GM21786 (cell line): ENCODE measurements around the gene FOXP4.

Source experiments
- ATAC-seq: cut with Tn5 transposase; IDR thresholded peaks from one replicate; pipeline ENCODE4 v1.9.1; 2021; ENCODE audit not compliant: unreplicated experiment

Gene FOXP4

DNA sequence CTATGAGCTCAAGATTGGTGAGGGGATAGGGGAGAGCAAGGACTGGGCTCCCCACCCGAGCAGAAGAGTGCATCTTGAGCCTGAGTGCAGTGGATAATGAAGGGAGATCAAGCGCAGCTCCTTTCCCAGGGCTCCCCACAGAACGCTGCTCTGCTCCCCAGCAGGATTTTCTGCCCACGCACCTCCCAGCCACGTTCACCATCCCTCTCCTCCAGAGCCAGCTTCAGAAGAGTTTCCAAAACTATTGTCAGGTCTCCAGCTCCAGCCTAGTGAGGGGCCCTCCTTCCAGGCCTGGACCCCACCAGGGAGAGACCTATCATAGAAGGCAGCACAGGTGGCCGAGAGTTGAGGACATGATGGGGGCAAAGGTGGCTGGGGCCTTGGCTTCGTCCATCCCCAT is 34.5 kb downstream of the FOXP4 start:
- ATAC-seq = no peak

DNA sequence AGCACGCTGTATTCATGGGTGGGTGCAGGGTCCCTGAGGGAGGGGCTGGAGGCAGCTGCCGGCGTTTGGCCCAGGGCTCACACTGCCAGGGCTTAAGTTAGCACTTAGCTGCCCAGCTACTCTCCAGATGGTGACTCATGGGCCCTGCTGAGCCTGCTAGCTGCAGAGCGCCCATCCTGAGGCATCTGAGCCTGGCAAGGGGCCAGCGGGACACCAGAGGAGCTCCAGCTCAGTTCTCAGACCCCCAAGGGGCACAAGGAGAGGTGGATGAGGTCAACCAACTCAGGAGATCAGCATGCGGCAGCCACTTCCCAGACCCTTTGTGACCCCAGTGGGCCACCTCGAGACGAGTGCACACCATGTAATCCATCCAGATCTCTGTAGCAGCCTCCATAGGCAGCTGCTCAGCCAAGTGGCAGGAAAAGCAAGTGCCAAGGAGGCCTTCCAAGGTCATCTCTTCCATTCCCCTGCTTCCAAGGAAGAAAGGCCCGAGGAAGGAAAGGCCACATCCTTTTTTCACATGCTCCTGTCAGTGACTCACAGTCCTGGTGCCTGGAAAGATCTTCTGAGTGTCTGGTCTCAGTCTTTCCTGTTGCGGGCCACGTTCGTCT is 35.3 kb downstream of the FOXP4 start:
- ATAC-seq = no peak

DNA sequence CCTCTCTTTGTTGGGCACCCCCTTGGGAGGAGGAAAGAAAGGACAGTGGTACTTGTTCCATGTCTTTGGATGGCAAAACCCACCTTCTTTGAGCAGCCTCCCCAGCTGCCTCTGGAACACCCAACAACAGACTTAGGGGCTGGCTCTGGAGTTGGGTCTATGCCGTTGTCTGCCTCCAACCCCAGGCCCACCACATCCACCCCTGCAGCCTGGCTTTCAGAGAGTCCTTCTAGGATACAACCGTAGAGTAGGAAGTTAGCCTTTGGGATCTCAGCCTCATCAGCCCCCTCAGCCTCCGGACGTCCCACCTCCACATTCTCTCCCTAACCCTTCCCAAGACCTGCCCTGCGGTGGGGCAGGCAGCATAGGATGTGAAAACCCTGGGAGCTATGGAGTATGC is 36.4 kb downstream of the FOXP4 start:
- ATAC-seq = no peak

DNA sequence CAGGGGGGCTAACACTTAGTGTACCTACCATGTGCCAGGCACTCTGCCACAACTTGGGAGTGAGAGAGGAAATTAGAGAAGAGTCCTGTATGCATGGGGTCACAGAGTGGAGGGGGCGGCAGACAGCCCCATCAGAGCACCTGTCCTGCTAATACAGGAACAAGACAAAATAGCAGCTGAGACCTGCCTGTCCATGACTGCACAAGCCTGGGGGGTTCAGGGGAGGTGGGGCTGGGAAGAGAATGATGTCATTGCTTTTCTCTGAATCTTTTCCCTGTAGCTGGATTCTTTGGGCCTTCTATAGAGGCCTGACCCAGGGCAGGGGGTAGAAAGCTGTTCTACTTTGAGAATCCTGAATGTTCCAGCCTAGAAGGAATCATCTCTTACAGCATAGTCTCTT is 37.4 kb downstream of the FOXP4 start:
- ATAC-seq = no peak

DNA sequence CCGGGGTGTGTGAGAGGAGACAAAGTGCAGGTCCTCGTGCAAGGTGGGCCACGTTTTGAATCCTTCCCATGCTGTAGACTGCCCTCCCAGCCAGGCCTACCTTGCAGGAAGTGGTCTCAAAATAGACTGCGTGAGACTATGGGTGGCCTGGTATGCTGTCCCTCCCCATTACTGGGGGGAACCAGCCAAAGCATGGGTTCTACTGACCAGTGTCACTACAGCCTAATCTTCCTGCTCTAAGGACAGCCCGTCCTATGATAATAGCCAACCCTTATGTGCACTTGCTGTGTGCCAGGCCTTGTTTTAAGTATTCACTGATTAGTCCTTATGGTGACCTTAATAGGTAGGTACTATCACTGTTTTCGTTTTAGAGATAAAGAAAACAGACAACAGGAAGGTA is 38.0 kb downstream of the FOXP4 start:
- ATAC-seq = no peak

DNA sequence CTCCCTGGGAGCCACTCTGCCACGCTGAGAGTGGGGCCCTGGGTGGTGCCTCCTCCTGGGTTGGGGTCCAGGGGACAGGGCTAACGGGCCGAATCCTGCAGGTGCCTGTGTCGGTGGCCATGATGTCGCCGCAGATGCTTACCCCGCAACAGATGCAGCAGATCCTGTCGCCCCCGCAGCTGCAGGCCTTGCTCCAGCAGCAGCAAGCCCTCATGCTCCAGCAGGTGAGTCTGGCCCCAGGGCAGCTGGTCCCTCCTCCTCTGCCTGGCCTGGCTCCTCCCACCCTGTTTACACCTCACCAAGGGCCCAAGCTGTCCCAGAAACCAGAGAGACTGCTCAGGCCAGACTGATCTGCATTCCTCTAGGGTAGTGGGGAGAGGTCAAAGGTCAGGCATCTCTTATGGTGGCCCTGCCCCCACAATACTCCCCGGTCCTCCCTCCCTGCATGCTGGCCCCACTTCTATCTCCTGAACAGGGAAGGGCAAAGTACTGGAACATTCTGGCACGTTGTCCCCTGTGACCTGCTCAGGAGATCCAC is 38.6 kb downstream of the FOXP4 start:
- no peak for ATAC-seq

DNA sequence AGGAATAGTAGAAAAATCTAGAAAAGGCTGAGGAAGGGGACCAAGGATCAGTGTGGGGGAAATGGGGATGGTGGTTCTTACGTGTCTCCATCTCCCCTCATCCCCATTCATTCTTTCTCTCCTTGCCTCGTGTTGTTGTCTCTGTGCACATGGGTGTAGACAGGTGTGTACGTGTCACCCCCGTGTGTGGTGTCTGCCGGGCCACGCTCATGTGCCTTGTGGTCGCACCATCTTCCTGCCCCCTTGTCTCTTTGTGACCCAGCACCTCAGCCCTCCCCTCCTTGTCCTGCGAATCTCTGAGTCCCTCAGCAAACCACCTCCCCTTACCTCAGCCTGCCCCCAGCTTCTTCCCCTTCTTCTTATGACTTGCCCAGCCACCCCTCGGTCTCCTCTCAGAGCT is 39.4 kb downstream of the FOXP4 start:
- ATAC-seq = no peak

DNA sequence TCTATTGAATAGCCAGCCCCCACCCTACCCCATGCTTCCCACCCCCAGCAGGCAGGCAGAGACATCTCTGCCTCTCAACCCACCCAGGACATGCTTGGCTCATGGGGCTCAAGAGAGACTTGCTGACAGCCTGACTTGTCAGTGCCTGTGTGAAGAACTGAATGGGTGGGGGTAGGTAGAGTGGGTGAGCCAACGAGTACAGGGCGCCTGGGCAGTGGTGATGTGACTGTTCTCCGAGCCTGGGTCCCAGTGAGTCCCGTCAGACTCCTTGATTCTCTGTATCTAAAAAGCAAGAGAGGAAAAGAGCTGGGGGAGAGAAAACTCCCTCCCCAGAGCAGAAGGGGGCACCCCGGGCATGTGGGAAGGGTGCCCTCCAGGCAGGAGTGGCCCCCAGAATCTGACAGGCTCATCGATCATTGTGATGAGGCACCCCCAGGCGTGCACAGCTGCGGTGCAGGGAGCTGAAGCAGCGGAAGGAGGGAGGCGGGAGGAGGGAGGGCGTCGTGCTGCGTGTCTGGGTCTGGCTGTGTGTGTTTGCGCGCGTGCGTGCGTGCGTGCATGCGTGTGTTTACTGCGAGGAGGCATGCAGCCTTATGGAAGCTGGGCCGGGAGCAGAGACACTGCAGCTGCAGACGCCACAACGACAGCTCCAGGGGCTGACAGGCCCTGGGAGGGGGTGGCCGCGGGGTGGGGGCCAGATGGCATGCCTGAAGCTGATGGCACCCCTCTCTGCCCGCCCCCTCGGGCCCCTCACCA is 40.2 kb downstream of the FOXP4 start:
- ATAC-seq = no peak

DNA sequence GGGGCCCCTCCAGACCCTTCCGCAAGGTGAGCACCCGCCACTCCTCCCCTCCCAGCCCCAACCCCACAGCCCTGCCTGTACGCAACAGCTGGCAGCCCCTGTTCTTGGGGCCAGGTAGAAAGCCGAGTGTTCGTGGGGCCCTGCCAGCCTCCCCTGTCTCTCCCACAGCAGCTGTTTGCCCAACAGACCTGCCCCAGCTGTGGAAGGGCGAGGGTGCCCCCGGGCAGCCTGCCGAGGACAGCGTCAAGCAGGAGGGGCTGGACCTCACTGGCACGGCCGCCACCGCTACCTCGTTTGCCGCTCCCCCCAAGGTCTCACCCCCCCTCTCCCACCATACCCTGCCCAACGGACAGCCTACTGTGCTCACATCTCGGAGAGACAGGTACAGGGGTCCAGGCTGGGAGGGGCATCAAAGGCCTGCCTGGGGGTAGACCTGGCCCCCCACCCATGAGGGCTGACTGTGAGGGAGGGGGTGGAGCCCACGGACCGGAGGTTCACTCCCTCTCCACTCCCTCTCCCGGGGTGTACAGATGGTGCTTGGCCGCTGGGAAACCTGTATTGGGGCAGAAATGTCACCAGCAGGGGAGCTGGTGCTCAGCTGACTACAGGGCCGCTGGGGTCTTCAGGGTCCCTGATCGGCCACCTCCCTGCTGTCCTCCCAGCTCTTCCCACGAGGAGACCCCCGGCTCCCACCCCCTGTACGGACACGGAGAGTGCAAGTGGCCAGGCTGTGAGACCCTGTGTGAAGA is 41.1 kb downstream of the FOXP4 start:
- no peak for ATAC-seq

DNA sequence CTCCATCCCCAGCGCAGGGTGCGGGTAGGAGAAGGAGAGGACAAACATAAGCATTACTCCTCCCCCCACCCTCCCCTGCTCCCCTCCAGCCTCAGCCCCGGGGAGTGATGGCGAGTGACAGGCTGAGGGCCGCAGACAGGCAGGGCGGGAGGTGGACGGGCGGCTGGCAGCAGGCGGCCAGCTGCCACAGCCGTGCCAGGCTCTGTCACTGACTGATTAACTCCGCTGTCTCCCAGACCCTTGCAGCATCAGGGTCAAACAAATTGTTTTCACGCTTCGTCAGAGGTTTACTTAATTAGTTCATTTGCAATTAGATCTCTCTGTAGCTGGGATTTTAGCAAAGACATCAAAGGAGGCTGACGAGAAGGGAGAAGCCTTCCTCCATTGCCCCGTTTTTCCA is 41.9 kb downstream of the FOXP4 start:
- ATAC-seq = no peak

DNA sequence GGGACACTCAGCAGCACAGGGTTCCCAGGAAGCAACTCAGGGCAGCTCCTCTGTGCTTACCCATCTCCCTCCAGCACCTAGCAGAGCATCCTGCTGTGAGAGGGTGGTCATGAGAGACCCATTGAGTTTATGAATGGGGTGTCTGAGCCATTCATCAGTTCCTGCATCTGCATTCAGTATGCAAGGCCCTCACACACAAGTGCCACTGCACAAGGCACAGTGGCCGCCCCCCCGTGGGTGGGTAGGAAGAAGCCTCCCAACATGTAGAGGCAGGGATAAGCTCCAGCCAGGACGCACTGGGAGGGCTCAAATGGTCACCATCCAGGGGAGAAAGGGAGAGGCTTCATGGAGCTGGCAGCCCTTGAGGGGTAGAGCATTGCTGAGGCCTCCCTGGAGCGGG is 43.0 kb downstream of the FOXP4 start:
- ATAC-seq = no peak

DNA sequence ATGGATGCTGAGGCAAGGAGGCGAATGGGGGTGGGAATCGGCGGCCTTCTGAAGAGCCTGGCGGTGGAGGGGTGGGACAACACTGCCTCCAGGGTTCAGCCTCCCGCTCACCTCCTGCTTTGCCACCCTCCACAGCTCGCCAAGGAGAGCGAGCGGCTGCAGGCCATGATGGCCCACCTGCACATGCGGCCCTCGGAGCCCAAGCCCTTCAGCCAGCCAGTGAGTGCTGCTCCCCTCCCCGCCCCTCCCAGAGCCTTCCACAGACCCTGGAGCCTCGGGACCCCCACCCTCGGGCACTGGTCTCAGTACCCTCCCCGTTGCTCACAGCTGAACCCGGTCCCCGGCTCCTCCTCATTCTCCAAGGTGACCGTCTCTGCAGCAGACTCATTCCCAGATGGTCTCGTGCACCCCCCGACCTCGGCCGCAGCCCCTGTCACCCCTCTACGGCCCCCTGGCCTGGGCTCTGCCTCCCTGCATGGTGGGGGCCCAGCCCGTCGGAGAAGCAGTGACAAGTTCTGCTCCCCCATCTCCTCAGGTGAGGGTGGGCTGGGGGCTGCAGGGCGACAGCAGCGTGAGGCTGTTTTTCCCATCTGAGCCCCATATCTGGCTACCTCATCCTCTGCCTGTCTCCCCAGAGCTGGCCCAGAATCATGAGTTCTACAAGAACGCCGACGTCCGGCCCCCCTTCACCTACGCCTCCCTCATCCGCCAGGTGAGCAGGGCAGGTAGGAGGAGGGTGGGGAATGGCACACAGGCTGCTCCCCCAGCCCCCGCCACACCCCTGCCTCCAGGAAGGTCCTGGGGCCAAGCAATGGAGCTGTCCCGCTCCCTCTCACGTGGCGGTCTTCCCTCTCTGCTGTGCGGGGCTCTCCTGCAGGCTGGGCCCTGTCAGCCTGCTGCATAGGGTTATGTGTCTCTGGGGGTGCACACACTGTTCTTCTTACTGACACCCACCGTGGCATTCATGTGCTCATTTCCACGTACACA is 43.7 kb downstream of the FOXP4 start:
- ATAC-seq = no peak

DNA sequence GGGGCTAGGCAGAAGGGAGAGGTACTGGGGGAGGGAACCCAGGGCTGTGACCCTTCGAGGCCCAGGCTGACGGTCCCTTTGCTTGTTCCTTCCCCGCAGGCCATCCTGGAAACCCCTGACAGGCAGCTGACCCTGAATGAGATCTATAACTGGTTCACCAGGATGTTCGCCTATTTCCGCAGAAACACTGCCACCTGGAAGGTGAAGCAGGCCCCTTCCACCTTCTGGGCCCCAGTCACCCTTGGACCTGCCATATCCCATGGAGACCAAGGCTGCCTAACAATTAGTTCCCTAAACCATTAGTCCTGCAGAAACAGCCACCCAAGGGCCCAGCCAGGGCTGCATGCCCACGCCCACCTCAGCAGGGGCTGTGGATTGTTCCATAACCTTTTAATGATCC is 44.9 kb downstream of the FOXP4 start:
- ATAC-seq = no peak

DNA sequence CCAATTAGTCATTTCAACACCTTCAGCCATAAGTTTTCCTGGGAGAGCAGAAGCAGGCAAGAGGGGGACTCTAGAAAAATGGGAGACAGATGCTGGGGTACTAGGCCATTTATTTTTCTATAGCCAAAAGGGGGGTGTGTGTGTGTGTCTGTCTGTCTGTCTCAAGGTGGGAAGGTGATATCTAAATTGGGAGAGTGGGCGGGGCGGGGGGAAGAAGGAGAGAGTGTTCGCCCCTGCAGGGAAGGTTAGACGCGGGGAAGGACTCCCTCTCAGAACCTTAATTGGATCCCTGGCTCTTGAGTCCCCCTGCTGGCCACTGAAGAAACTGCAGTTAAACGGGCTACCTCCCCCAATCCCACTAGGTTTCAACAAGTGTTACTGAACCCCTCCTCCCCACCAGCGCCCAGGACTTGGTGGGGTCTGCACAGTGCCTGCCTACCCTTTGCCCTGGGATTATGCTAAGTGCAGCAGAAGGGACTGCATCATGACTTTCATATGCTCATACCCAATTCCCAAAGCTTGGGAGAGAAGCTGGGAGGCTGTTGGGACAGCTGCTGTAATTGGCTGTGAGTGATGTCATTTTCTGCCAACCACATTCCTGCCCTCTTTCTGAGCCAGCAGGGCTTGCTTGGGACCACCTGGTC is 45.8 kb downstream of the FOXP4 start:
- no peak for ATAC-seq

DNA sequence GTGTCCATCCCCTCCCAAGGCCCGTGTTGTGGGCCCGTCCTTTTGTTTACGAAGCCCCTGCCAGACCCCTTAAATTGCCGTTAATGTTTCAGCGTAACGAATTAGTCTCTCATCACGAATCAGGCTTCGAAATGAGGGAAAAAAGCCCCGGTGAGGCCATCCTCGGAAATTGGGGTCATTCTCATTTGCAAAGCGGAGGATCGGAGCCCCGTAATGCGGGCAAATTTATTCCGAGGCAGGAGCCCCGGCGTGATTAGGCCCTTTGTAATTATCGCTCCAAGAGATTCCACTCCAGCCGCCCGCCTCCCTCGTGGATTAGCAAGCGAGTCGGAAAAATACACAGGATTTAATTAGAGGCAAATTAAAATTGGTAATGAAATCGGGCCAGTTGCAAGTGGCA is 47.2 kb downstream of the FOXP4 start:
- ATAC-seq = no peak

DNA sequence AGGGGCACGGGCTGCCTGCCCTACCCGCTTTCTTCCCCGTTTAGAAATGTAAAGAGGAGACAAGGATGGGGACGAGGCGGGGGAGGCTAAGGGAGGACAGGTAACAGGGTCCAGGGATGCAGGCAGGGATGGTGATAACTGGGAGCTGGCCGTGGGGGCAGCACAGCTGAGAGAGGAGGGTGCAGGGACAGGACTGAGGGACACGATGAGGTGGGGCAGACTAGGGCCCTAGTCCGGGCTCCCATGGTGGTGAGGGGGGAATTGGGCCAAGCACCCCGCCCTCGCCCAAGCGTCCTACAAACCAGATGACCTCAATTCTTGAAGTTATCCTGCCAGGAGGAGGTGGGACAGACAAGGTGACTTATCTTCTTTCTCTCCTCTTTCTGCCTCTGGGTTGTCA is 47.7 kb downstream of the FOXP4 start:
- no peak for ATAC-seq

DNA sequence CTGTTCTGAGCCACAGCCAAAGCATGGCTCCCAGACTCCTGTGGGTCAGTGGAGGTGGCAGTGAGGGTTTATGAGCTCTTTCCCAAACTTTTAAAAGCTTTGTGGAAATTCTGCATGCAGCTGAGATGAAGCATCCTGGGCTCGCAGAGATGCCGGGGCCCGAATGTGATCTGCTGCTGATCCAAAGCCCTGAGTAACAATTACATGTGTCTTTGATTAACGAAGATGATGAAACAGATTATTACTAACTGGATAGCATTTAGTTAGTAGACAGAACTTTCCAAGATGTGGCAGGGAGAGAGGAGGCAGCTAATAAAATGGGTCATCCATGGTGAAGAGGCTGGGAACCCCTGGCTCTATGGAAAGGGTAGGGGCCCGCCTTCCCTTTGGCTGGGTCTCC is 48.1 kb downstream of the FOXP4 start:
- ATAC-seq = no peak

DNA sequence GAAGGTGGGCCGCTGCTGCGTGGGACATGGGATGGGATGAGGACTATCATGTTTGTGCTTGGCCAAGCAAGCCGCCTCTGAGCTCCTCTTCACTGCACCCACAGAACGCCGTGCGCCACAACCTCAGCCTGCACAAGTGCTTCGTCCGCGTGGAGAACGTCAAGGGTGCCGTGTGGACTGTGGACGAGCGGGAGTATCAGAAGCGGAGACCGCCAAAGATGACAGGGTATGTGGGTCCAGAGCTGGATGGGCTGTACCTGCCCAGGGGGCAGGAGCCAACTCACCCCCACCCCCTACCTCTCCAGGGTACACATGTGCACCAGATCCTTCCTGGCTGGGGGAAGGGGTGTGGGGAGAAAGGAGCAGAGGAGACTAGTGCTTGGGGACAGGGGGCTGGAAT is 48.6 kb downstream of the FOXP4 start:
- no peak for ATAC-seq

DNA sequence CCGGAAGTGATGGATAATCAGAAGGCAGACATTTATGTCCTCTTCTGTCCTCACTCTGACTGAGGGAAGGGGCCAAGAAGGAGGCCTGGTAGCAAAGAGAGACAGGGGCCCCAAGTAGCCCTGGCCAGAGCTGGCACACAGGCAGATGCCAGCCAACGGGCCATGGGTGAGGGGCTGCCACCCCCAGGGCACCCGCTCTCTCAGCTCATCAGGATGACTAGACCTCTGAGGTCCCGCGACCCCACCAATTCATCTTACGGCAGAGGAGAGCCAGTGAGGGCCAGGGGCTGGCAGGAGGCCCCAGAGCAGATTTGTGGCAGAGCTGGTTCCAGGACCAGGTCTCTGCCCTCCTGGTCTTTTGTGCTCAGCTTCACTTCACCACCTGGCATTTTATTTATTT is 49.0 kb downstream of the FOXP4 start:
- ATAC-seq = no peak

DNA sequence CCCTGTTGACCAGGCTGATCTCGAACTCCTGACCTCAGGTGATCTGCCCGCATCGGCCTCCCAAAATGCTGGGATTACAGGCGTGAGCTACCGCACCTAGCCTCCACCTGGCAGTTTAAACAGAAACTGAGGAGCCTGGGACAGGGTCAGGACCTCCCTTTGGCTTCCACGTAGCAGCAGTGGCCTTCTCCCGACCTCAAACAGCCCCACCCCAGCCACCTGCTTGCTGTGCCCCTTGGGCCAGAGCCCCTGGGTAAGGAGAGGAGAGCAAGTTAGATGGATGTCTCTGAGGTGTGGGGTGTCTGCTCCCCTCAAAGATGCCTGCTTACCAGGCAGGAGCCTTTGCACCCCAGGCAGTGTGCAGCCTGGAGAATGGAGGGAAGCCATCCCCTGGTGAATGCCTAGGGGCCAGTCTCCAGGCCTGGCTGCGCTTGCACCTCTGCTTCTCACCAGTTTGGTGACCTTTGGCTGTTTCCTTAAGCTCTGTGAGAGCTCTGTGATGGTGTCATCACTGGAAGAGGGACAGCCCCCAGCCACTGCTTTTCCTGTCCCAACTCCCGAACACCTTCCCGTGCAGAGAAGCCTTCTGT is 50.0 kb downstream of the FOXP4 start:
- no peak for ATAC-seq
